HT1080 (cell line): ENCODE measurements around the gene MANSC4. TPM values are rescaled to one million over a fixed set of nuclear protein-coding genes. Genes with fewer than 3 reads are reported as not detected.
A peak's percentile ranks its signal among the peaks of the same experiment; 100 is the strongest.

Source experiments
- DNase-seq: peaks from one replicate; pipeline ENCODE4 v3.0.0-alpha.2; 2015; ENCODE audit warnings: low read depth
- polyA plus RNA-seq, 2 experiments: library from polyadenylated mRNA; depleted of rRNA; stranded (reverse); fragments of >200 nt; gene quantifications; 2 replicates each; pipeline ENCODE4 v1.2.3, GENCODE V29; 2015
- total RNA-seq: library from RNA; depleted of rRNA; stranded (reverse); fragments of >200 nt; shearing (Covaris generic); gene quantifications from 2 replicates; pipeline ENCODE4 v1.2.3, GENCODE V29; 2014; rRNA removed

The MANSC4 gene
- not detected in 2 replicates for total RNA-seq
- polyA plus RNA-seq (2015; cell fraction: cytosol; rRNA removed) = not detected in 2 replicates
- not detected in 2 replicates for polyA plus RNA-seq (2015; cell fraction: nucleus; rRNA removed)

DNA sequence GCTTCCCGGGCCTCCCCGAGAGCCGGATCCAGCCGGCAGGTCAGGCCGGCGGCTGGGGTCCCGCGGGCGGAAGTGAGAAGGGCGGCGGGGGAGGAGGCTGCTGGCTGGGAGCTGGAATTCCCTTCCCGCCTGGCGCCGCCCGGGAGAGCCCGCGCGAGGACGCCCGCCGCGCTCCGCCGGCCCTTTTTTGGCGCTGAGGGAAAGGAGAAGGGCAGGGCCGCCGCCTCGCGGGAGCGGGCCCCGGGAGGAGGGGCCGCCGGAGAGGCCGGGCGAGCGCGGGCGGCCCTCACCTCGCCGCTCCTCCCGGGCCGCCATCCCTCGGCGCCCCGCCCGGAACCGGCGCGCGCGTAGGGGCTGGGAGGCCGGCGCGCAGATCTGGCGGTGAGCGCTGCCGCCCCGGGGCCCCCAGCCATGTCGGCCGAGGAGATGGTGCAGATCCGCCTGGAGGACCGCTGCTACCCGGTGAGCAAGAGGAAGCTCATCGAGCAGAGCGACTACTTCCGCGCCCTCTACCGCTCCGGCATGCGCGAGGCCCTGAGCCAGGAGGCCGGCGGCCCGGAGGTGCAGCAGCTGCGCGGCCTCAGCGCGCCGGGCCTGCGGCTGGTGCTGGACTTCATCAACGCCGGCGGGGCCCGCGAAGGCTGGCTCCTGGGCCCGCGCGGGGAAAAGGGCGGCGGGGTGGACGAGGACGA, at the start of gene MANSC4, which contains the start of gene KLHL42:
Gene MANSC4, minus strand, starts transcription at position 317 of the 692 bp plus-strand sequence. CDS start 8,960 bp downstream, outside the sequence.
Gene KLHL42, plus strand, starts transcription at position 314 of the 692 bp plus-strand sequence. Its CDS starts 98 bp downstream, at position 412.
- DNase-seq = peak; percentile 64

DNA sequence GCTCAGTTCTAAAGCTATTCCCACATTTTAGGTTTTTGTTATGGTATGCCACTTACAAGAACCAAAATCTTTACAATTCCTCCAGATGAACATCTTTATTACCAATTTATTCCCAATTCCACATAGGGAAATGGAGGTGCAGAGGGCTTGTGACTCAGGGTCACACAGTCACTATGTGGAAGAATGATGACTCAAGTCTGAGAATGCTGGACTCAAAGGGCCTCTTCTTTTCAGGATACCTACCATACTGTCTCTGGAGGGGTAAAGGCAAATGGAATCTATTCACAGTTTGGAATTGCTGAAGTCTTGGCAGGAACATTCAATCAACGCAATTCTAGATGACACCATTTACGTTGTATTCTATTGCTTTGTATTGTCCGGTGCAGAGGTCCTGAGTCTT, 48.2 kb upstream of the MANSC4 start:
- peak; percentile 73 for DNase-seq

DNA sequence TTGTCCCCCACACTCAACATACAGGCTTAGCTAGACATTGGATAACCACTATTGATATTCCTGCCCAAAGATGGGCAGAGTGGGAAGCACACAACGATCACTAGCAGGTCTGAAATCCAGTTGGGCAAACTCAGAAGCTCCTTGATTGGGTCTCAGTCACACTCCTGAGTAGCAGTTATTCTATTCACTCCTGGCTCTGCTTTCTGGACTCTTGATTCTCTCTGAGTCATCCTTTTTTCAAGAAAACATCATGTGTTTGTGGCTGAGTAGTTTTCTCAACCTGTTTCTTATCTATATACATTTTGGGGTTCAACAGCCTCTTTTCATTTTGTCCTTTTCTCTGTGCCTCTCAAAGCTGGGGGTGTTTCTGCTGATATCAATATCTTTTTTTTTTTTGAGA, 46.0 kb upstream of the MANSC4 start:
- peak; percentile 17 for DNase-seq

DNA sequence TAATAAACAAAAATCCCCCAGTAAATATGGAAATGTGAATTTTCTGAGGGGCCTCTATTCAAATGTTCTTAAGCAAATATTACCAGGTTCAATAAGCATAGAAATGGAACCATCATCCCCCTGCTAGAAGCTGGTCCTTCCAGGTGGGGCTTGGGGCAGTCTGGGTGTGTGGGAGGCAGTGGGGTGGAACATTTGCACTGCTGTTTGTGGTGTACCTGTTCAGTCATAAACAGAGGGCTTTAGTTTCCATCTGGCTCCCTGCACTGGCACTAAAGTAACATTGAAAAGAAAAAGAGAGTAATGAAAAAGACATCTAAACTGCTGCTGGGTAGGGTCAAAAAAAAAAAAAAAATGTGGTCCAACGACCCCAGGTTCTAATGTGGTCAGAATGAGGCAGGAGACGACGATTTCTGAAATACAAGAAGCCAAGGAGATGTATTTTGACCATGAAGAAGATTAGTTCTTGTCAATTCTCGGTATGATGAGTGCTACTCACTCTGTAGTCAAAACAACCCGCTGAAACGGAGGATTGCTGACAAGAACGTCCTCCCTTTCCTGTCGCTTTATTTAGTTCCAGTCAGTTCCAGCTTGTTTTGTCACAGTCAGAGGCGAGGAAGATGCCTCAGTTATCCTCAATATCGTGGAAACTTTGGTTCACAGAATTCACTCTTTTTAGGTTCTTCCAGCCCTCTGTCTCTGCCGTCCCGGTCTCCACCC, 44.2 kb upstream of the MANSC4 start:
- DNase-seq = no peak

DNA sequence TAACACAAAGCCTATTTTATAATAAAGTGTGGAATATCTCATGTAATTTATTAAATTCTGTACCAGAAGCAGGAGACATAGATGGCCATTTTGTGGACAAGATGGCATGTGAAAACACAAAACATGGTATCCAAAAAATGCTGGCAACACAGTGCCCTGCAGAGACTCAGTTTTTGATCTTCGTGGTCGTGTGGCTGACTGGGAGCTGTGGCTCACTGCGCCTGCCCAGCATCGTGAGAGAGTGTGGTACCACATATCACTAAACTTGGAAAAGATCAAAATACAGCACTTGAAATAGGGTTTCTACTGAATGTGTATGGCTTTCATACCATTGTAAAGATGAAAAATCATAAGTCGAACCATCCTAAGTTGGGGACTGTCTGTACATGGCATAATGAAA, 43.0 kb upstream of the MANSC4 start:
- no peak for DNase-seq

DNA sequence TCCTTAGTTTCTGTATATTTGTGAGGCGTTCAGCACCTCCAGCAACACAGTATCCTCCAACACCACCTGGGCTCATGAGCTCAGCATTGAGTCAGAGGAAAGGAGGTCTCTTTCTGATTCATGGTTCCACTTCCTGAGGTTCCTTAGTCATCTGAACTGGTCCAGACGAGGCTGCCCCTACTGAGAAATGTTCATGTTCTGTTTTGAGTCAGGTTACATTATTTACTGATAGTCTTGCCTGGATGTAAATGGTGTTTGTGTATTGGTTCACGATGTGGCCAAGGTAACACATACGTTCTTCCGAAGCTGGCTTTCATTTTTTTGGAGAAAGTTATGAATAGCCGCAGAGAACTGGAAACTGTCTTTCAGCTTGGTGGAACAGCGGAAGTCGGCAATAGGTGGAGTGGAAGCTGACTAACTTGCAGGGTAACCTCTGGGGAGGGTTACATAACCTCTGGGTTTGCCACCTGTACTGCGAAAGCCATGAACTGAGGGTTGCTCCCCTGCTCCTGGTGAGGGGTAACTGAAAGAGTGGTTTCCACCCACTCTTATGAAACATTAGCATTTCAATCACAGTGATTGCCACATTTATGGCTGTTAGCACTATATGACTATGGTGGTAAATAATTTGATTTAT, 42.2 kb upstream of the MANSC4 start:
- peak; percentile 98 for DNase-seq

DNA sequence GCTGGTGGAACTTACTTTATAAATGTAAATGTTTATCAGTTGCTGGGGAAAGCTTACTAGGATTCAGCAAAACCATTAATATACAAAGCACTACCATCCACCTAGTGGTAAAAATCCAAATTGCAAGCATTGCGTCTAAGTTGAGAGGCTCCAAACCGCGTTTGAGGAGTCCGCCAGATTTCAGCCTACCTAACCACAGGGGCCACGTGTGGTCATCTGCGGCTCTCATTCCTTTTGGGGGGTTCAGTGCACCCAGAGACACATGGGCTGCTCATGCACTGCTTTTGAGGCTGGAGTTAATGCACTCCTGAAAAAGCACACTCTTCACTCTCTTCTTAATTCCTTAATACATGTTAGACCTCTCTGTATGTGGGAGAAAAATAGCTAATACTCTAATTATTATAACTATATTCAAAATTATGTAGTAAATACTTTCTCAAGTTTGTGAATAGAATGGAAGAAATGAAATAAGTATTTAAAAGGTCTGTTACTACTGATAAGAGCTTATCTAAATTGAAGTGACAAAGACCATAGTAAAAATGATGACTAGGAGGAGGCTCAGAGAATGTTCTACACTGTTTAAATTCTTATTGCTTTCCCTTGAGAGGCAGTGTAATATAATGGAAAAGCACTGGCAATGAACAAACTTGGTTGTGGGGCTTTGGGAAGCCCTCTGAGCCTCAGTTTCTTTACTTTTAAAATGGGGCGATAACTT, 41.4 kb upstream of the MANSC4 start:
- DNase-seq = peak; percentile 89

DNA sequence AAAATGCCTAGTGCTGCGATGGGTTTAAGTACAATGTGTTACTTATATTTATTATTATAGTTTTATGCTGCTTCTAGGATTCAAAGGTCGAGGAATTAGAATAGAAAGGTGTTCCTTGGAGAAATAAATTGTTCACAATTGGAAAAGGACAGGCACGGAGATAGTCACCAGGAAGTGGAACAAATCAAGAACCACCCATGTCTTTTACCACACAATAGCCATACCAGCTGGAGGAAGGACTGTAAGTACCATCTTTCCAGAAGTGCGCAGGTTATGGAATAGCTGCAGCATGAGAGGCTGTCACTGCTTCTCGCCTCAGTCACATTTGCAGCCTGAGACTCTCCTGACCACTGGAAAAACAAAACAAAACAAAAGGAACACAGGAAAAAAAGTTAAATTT, 40.5 kb upstream of the MANSC4 start:
- no peak for DNase-seq

DNA sequence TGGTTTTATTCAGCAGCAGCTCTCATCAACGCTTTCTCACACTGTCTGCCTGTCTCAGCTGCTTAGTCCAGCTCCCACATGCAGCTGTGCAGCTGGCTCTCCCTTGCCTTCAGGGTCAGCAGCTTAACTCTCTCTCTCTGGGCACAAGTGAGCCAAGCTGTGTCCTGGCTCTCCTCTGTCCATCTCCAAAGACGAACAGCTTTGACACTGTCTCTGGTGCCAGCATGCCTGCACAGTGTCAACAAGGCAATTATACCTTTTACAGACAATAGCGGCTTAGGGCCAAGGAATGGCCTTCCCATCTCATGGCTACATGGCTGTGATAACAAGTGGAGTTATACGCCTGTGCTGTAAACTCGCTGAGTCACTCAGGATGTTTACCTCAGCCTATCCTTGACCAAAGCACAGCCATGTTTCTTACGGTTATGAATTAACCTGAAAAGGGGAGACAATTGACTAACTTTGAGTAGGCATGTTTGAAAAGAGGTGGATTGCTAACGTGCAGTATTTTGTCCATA, 38.4 kb upstream of the MANSC4 start:
- no peak for DNase-seq

DNA sequence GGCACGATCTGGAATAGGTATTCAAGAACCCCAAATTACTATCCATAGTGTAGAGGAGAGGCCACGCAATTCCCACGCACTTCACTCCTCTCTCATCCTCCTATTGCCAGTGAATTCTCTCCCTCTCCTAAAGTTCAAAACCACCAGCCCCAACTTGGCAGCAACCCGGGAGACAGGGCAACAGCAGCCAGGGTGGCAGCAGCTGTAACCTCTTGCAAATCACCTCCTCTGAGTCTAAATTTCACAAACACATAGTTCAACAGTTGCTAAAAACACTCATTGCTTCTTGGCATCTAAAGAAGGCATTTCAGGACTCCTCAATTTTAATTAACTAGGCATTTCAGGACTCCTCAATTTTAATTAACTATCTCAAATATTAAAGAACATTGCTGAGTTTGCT, 37.7 kb upstream of the MANSC4 start:
- DNase-seq = no peak

DNA sequence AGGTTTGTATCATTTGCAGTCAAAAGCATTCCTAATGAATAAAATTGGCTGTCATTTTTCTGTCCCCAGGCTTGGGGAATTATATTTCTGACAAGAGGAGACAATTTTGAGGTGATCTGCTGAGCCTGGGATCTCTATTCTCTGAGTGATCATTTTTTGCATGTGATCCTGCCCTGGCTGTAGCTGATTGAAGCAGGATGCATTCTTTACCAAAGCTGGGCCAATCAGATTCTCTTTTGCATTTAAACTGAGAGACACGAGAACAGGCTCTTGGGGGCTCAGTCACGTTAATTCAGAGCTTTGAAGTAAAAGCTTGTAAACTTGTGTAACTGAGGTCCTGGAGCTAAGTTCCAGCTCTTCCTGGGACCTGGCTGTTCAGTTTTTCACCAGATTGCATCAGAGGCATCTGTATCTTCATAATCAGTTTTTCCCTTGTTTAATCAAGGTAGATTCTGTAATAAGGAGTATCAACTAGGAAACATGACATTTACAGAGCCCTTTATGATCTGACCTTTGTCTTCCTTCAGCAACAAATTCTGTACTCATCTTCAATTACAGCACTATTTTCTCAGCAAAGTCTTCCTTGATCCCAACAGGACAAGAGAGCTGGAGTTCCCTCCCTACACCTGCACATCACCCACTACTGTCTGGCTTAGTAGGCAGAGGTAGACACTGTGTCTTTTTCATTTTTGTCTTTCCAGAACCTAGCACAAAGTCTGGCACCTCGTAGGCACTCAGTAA, 35.0 kb upstream of the MANSC4 start:
- DNase-seq = no peak

DNA sequence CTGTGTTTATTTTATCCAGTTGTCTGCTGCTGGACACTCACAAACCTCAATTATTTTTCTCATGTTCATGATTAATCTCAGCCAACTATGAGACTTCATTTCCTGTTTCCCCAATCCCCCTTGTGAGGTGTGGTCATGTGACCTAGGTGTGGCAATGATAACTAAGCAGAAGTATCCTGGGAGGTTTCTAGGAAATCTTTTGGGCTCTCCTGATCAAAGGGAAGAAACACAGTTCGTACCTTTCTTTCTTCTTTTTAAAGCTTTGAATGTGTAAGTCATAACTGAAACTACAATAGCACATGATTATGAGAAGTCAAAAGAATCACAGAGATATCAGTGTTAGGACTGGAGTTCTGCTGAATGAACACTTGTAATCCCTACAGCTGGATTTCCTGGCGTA, 34.4 kb upstream of the MANSC4 start:
- peak; percentile 54 for DNase-seq

DNA sequence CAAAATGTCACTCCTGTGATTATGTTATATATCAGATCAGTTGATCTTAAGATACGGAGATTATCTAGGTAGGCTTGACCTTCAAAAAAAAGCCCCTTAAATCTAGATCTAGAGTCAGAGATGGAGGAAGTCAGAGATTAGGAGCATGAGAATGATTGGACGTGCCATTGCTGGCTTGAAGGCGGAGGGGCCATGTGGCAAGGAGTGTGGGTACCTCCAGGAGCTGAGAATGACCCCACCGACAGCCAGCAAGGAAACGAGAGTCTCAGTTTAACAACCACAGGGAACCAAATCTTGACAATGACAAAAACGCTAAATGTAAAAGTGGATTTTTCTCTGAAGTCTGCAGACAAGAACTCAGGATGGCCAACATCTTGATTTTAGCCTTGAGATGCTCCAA, 32.5 kb upstream of the MANSC4 start:
- DNase-seq = no peak

DNA sequence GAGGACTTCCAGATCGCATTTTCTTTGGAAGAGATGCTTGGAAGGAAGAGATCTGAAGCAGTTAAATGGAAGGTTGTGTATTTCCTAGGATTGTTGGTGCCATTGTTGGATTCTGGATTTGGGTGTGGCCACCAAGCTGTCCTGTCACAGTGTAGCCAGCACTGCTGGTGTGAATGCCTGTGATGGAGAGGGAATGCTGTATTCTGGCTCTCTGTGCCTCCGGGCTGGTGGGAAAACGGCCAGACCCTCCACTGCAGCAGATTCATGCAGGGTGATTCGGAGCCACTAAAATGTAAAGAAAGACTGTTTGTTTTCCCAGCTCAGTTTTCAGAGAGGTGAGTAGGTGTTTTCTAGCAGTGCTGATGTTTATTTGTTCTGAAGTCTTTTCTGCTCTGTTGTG, 30.7 kb upstream of the MANSC4 start:
- DNase-seq = no peak

DNA sequence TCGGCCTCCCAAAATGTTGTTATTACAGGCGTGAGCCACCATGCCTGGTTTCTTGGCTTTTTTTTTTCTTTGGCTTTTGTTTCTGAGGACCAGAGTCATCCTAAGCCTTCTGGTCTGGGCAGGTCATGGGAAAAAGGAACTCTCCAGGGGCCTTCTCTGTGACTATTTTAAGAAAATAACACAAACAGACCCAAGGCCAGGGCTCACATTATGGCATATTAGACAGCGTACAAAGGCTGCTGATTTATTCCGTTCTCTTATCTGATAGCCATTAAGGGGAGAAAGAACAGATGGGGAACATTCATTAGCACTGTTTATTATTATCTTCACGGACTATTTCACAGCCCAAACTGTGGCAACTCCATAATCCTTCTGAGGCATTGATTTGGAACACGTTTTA, 28.8 kb upstream of the MANSC4 start:
- no peak for DNase-seq

DNA sequence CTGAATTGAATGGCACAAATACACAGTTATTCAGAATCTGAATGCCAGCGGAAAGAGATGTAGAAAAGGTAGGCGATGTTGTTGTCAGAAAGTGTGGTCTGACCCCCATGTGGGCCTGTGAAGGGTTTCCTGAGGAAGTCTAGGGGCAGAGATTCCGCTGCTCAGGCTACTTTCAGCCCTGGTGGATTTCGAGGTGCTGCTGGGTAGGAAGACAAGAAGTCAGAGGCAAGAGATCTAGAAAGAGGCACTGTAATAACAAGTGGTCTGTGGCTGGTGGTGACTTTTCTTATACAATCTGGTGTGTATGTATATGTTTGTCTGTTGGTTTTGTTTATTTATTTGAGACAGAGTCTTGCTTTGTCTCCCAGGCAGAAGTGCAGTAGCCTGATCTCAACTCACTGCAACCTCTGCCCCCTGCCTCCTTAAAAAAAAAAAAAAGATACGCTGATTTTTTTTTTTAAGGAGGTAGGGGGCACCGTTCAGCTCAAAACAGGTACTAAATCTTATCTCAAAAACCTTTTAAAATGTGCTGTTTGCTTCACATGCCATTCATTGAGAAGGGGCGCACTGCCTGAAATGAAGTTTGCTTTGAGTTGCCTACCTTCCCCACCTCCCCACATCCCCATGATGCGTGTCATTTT, 27.1 kb upstream of the MANSC4 start:
- DNase-seq = no peak

DNA sequence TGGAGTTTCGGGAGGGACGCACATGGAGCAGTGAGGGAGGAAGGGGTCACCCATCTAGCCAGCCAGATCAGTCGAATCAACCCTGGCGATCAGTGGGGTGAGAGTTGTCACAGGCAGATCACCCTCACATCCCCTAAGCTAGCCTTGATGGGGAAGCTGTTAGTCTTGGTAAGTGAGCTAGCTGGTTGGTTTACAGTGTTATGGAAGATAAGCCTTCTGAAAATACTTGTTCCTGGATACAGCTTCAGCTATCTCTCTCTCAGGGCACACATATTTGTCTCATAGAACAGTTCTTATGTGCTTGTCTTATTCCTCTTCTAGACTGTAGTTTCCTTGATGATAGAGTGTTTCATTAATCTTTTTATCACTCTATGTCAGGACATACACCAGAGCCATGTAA, 26.2 kb upstream of the MANSC4 start:
- DNase-seq = no peak

DNA sequence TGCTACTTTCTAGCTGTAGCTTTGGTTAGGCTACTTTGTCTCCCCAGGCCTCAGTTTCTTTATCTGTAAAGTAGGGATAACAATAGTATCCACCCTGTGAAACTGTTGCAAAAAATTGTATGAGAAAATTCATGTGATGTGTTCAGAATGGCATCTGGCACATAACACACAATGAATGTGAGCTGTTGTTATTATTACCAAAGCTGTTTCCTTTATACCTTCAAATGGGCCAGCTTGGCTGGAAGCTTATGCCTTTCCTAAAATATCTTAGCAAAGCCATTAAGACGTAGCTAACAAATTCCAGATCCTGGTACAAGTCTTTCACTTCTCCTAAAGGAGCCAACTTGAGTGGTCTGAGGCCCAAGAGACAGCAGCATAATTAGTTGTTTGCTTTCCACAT, 25.2 kb upstream of the MANSC4 start:
- no peak for DNase-seq

DNA sequence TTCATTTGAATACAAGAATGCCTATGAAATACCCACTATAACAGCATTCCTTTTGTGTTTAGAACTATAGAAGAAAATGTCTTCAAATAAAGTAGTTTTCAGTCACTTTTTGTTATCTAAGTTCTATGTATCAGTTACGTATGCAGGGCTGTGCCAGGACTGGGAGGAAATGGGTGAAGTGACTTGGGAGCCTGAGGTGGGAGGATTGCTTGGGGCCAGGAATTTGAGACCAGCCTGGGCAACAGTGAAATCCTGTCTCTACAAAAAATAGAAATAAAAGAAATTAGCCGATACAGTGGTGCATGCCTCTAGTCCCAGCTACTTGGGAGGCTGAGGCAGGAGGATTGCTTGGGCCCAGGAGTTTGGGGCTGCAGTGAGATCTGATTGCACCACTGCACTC, 22.9 kb upstream of the MANSC4 start:
- no peak for DNase-seq

DNA sequence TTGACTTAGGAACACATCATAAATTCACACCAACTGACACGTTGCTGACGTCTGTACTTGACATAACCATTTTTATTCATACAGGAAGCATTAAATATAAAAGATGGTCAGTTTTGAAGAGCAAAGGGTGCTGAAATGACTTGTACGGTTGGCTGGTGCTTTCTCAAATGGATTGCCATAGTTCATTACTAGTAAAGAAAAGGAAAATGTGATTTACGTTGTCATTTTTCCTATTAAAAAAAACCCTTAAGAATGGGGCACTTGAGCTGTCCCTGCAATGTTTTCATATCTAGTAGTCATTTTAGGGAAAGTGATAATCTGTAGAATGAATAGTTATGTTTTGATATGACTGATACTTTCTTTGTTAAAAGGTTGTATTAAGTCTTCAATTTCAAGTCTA, 22.5 kb upstream of the MANSC4 start:
- DNase-seq = no peak
